ENCODE results near the gene LRRC8D. TPM values are rescaled to one million over a fixed set of nuclear protein-coding genes. Genes with fewer than 3 reads are reported as not detected.
"Not testable (repeated sequence)": the region's sequence is repeated elsewhere in the genome, so short reads cannot be mapped to it uniquely, and the experiment has no call there.

LRRC8D gene
- polyA plus RNA-seq, 12 donors: 6.5 to 12.3 (median 8.4) TPM; not detected in 1

GRCh38 chr1:89953929-89954328 is 133.1 kb downstream of the LRRC8D start:
- no peak for DNase-seq

GRCh38 chr1:89954401-89954800 is 133.6 kb downstream of the LRRC8D start:
- DNase-seq: no peak

DNA sequence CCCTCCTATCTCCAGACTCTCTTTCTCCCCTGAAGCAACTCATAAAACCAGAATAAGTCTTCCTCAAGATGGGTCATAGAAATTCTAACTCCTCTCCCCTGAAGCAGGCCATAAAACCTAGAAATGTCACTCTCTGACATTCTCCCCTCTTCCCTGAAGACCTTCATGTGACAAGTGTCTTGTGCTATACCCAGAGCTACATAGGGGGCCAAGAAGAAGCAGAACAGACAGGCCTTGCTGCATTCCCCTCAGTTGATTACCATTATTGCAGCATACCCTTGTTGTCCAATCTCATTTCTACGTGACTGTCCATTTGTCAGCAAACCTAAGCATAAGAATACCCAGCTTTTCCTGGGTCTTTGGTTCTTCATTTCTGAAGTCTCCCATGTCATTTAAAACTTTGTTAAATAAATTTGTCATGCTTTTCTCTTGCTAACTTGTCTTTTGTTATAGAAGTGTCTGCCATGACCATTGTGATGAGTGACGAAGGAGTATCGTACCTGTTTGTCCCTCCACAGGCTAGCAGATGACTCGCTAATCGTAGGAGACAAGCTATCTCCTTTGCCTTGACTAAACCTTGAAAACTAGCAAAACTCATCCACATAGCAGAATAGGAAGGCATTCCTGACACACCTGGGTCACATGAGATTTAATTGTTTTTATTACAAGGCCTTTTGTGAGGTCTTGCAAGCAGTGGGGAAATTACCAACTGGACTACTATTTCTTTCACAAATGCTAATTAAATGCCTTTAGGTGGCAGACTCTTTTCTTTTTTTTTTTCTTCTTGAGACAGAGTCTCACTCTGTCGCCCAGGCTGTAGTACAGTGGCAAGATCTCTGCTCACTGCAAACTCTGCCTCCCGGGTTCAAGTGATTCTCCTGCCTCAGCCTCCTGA is 134.7 kb downstream of the LRRC8D start:
- no peak for DNase-seq

GRCh38 chr1:89957107-89957506 is 136.3 kb downstream of the LRRC8D start:
- DNase-seq: no peak

DNA sequence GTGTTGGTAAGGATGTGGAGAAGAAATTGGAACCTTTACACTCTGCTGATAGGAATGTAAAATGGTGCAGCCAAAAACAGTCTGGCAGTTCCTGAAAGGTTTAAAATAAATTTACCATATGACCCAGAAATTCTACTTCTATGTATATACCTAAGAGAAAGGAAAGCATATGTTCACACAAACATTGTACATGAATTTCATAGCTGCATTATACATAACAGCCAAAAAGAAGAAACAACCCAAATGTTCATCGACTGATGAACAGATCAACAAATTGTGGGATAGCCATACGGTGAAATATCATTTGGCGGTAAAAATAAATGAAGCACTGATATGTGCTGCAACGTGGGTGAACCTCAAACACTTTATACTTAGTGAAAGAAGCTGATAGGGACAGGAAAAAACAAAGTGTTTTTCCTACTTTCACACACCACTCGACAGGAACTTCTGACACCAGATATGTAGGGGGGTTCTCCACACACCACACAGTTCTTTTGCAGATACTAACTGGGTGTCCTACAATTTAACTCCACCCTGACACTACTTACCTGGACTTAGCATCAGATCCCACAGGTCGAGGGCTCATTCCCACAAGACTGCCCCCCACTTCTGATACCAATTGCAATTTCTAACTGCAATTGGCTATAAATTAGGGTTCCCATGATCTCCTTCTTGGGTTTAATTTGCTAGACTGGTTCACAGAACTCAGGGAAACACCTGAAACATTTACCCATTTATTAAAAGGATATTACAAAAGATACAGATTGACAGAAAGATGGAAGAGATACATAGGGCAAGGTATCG is 138.2 kb downstream of the LRRC8D start:
- DNase-seq: no peak

- DNase-seq: no peak
Observed at GRCh38 chr1:89959719-89960118, 138.9 kb downstream of the LRRC8D start.

DNA sequence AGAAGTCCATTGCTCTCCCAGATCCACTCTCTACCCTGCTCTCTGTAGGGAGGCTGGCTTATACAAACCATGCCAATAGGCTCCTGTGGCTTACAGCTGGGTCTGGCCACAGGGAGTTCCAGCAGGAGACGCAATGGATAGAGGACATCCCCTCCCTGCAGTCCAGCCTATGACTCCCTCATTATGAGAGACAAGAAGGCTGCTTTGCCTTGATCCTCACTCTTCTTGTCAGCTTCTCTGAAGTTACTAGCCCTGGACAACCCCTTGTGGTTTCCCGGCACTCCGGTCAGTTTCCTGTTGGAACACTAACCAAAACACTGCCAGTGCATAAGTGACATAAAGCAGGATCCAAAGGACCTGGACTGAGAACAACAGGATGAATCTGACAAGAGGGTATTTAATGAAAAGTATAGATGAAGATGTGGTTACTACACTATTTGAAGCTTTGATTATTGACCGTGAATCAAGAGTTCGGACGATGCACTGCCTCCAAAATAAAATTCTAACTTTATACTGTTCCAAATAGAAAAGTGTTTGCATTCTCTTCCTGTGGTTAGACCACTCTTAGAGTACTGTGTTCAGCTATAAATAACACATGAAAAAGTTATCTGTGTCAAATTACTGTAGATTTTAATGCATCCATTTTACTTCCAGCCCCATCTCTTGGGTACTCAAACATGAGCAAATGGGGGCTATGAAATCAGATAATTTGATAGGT is 141.4 kb downstream of the LRRC8D start:
- no peak for DNase-seq

GRCh38 chr1:89962742-89963075 is 141.9 kb downstream of the LRRC8D start:
- no peak for DNase-seq

- DNase-seq: no peak
Observed at GRCh38 chr1:89965193-89965768, 144.4 kb downstream of the LRRC8D start.

- DNase-seq: no peak
Observed at GRCh38 chr1:89966656-89967055, 145.8 kb downstream of the LRRC8D start.

GRCh38 chr1:89971600-89971999 is 150.8 kb downstream of the LRRC8D start:
- no peak for DNase-seq

DNA sequence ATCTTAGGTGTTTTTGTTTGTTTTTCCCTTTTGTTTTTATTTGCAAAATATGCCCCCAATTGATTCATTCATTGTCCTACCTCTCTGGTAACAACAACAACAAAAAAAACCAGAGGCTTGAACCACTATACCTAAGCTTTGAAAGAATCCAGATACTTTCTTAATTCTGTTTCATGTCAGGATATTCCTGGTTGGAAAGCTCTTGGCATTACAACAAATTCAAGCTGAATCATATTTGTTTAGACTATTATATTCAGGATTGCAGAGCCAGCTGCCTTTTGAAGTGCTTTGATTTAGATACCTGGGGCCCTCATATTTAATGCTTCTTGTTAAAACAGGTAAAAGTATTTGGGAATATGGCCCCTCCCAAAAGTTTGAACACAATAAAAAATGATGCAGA is 151.2 kb downstream of the LRRC8D start:
- DNase-seq: no peak

DNA sequence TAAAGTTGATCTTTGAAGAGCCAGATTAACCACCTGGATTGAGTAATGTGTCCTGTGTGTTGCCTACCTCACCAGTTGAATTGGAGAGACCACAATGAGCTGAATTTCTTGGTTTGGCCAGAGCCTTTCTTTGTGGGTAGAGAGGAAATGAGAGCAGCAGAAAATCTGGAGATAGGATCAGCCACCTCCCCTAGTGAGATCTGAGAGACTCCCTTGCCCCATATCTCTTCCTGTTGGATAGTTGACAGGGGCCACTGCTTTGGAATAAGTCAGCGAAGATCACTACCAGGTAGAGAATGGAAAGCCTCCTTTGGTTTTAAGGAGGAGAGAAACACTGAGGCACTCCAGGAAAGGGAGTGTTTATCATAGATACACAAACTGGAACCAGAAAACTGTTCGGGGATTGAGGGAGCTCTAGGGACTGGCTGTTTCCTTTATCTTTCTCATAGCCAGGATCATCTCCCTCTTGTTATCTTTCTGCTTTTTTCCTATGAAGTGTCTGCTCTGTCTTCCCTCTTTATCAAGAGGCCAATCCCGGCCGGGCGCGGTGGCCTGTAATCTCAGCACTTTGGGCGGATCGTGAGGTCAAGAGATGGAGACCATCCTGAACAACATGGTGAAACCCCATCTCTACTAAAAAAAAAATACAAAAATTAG is 152.8 kb downstream of the LRRC8D start:
- no peak for DNase-seq

- DNase-seq: no peak
Observed at GRCh38 chr1:89974256-89974655, 153.4 kb downstream of the LRRC8D start.

DNA sequence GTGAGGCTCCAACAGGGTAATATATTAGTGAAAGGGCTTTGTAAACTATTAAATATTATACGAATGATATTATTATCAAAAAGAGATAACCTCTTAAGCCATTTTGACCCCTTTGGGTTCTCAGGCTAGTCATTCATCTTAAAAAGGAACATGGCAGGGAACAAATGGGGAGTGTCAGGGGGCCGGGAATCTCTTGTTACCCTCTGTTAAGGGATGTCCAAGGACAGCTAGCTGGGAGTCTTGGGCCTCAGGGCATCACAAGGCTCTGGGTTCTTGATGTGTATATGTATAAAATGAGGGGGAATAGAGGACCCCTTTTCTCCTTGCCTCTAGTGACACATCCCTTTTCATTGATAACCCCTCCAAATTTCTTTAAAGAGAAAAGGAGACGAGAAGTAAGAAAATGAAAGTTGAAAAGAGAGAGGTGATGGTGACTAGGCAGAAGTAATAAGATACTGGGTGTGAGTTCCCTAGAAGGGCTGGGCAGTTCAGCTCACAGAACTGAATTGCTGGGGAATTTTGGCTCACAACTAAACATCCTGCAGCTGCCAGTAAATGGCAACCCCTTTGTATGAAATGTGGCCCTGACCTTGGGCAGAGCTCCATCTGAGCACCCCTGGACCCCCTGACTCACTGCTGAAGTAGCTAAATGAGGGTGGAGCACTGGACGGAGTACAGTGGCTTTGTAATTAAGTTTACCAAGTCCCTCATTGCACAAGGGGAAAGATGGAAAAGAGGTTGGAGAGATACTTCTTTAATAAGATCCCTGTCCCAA is 154.1 kb downstream of the LRRC8D start:
- DNase-seq: no peak

GRCh38 chr1:89975540-89976125 is 154.8 kb downstream of the LRRC8D start:
- DNase-seq: no peak

- no peak for DNase-seq
Observed at GRCh38 chr1:89978755-89979154, 157.9 kb downstream of the LRRC8D start.

- DNase-seq: no peak
Observed at GRCh38 chr1:89980605-89981004, 159.8 kb downstream of the LRRC8D start.

DNA sequence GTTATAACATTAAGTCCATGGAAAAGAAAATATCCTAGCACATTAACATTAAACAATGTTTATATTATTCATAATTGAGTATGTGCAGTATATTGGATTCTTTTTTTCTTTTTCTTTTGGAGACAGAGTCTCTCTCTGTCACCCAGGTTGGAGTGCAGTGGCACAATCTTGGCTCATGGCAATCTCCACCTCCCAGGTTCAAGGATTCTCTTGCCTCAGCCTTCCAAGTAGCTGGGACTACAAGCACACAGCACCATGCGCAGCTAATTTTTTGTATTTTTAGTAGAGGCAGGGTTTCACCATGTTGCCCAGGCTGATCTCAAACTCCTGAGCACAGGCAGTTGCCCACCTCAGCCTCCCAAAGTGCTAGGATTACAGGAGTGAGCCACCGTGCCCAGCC is 162.0 kb downstream of the LRRC8D start:
- DNase-seq: not testable (repeated sequence)

DNA sequence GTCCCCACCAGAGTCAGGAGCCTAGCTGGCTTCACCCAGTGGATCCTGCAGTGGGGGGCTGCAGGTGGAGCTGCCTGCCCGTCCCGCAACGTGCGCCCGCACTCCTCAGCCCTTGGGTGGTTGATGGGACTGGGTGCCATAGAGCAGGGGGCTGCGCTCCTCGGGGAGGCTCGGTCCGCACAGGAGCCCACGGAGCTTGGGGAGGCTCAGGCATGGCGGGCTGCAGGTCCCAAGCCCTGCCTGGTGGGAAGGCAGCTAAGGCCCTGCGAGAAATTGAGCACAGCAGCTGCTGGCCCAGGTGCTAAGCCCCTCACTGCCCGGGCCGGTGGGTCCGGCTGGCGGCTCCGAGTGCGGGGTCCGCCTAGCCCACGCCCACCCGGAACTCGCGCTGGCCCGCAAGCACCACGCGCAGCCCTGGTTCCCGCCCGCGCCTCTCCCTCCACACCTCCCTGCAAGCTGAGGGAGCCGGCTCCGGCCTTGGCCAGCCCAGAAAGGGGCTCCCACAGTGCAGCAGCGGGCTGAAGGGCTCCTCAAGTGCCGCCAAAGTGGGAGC is 163.8 kb downstream of the LRRC8D start:
- not testable (repeated sequence) for DNase-seq

Data from muscle of arm (tissue), 12 donors.